Germinal center (tissue), 1 donor: Measurements from ENCODE around the gene COL5A1.

ENCODE experiments used
- DNase-seq: peaks from one replicate; pipeline ENCODE4 v3.0.0; 2012; ENCODE audit warnings: mixed read lengths, low spot score

The COL5A1 gene

GRCh38 chr9:134744385-134745295 is 103.0 kb downstream of the COL5A1 start:
- no peak for DNase-seq

DNA sequence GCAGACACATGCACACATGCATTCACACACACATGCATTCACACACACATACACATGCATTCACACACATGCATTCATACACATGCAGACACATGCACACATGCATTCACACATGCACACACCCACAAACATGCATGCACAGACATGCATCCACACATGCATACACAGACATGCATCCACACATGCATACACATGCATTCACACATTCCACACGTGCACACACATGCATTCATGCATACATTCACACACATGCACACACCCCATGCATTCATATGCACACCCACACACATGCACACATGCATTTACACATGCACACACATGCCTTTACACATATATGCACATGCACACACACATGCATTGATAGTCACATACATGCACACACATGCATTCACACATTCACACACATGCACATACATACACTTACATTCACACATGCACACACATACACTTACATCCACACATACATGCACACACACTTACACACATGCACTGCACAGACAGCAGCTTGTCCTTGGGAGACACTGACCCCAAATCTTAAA is 106.4 kb downstream of the COL5A1 start:
- no peak for DNase-seq

GRCh38 chr9:134748591-134748990 is 107.0 kb downstream of the COL5A1 start:
- DNase-seq = no peak

DNA sequence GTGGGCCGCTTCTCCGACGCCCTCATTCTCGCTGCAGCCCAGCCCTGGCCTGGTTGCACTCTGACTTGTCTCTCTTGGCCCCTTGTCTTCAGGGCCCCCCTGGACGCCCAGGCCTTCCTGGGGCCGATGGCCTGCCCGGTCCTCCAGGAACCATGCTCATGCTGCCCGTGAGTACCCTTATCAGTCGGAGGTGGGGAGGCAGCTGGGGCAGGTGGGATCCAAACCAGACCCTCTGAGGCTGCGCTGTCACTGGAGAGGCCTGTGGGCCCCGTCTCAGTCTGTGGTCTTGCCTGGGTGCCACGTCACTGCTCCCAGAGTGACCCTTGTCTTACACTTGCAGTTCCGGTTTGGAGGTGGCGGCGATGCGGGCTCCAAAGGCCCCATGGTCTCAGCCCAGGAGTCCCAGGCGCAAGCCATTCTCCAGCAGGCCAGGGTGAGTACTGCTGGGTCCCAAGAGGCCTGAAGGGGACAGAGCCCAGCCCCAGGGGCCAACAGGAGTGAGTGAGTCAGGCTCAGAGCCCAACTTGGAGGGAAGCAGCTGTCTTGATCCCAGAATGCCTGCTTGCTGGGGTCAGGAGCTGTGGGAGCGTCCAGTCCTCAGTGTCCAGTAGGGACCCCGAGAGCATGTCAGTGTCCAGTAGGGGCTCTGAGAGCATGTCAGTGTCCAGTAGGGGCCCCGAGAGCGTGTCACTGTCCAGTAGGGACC is 109.0 kb downstream of the COL5A1 start:
- no peak for DNase-seq

DNA sequence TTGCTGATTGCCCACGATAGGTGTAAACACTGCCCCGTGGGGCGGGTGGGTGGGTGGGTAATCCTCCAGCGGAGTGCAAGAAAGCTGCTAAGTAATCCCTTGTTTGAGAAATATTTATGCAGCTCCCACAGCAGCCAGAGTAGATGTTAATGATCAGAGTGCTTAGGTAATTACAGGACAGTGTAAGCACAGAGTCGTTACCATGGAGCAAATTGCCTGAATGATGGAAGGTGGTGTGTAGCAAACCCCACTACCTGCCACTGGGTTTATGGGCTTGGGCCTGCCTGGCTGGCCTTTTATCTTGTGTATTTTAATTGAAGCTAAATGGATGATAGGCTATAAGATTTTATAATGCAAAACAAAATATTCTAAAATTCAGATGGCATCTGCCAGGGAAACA is 110.0 kb downstream of the COL5A1 start:
- DNase-seq = no peak

DNA sequence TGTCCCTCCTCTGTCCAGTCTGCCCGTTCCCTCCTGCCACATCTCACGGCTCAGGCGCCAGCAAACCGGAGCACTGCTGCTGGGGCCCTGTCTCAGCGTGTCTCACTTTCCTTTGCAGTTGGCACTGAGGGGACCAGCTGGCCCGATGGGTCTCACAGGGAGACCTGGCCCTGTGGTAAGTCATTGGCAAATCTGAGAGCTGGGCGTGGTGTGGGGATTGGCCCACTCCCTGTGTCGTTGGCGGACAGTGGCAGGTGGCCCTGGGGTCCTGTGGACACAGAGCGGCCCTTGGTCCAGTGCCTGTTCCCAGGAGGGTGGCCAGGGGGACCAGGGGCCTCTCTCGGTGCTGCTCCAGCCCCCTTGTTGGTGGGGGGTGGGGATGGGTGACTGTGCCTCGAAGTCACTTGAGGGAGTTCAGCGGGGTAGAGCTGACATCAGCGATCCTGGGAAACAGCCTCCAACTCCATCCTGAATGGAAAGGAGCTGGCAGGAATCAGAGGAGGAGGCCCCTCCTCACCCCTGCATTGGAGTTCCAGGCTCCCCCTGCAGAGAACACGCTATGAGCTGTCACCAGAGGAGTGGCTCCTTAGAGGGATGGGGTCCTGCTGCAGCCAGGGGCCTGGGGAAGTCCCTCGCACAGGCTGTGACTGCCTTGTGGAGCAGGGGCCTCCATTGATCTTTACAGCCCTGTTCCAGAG is 111.0 kb downstream of the COL5A1 start:
- DNase-seq = no peak

GRCh38 chr9:134753191-134753590 is 111.6 kb downstream of the COL5A1 start:
- DNase-seq = no peak

DNA sequence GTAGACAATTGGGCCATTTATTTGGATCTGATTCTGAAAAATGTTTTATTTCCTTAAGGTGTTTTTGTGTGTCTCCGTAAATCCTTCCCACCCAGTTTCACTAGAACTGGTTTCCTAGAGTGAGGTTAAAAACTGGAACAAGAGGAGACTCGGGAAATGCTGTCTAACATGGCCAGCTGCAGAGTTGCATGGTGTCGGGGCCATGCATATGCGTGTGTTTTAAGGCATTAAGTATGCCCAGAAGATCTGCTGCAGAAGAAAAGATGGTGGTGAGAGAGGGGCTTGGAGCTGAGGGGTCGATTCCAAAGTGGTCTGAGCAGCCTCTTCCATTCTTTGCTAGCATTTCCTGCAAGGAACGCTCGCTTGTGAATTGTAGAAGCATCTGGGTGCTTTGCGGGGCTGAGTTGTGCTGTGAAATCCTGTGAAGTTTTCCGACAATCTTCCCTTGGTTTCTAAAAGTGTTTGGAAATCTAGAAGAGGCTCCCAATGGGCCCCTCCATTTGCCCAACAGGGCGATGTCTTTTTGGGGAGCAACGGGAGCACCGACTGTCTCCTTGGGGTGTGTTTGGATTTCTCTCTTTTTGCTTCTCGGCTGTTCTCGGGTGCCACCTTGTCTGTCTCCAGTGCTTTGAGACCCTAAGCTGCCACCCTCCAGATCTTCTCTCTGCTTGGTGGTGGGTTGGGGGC is 113.8 kb downstream of the COL5A1 start:
- DNase-seq = no peak

DNA sequence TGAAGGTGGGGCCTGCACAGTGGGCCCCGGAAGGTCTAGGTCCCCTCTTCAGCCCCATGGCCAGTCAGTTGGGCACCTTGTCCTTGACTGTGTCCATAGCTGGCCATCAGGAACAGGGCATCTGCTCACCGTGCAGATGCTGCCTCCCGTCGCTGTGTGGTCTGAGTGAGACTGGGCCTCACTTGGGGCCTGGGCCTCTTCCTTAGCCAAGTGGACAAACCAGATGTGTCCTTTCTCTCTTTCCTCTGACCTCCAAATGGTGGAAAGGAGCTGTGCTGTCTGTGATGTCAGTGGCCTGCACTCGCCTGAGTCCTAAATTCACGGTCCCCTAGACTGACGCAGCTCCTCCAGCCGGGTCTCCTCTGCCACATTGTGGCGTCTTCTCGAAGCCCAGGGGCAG is 114.5 kb downstream of the COL5A1 start:
- DNase-seq = no peak

GRCh38 chr9:134757216-134757975 is 115.8 kb downstream of the COL5A1 start:
- DNase-seq = no peak

GRCh38 chr9:134758949-134759607 is 117.5 kb downstream of the COL5A1 start:
- DNase-seq = no peak

- no peak for DNase-seq
Measured at GRCh38 chr9:134759913-134760312, 118.3 kb downstream of the COL5A1 start.

GRCh38 chr9:134760750-134761420 is 119.3 kb downstream of the COL5A1 start:
- DNase-seq = no peak

GRCh38 chr9:134764473-134765269 is 123.1 kb downstream of the COL5A1 start:
- no peak for DNase-seq

DNA sequence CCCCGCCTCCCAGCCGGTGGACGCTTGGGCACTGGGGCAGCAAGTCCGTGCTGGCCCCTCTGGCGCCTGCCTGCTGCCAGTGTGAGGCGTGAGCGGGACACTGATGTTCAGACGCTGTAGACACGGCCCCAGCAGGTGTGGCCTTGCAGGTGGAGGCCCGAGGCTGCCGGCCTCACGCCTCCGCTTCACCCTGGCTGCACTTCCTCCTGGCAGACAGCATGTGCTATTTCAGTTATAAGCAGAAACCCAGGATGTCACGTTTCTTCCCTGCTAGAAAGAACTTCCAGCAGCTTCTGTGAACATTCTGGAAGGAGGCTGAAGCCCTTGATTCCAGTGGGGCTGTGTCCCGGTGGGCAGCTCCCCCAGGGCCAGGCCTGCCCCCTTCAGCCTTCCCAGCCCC is 124.2 kb downstream of the COL5A1 start:
- DNase-seq = no peak

- no peak for DNase-seq
Measured at GRCh38 chr9:134766587-134766986, 125.0 kb downstream of the COL5A1 start.

- DNase-seq = no peak
Measured at GRCh38 chr9:134768332-134768708, 126.7 kb downstream of the COL5A1 start.

DNA sequence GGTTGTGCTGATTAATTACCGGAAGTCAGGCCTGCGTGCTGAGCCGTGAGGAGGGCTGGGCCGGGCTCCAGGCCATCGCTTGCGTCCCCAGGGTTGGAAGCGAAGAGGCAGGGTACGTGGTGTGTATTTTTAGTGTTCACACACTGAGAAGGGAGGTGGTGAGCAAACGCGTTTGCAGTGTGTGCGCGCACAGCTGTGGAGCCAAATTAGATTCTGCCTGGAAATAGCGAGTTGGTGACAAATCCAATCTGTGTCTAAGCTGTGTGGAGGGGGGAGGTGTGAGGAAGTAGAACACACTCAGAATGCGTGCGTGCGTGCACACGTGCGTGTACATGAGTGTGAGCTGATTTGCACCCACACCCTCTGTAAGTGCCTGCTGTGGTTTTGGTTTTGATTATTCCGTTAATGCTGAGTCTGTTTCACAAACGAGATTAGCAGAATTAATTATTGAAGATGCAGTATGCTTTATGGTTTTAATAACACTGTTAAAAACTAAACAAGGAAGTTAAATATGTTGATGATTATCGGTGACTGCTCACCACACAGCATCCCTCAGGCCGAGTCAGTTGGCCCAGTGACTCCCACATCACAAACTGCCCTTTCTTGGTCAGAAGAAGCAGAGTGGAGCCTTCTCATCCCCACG is 127.2 kb downstream of the COL5A1 start:
- no peak for DNase-seq
